HCT116 (cell line): Measurements from ENCODE around the gene STK32B. TPM values are rescaled to one million over a fixed set of nuclear protein-coding genes. Genes with fewer than 3 reads are reported as not detected.

Experiments
- ATAC-seq: fragments of 200-7000 bp; cut with Tn5 transposase; 2 replicates; pipeline ENCODE4 v1.9.1; 2020; ENCODE audit warnings: mild to moderate bottlenecking, moderate library complexity
- BruUV-seq: library from RNA; stranded (reverse); fragments of 400-500 nt; replicated peaks from 2 replicates; lab custom pipeline; 2021; lab: Mats Ljungman, UMichigan
- CTCF ChIA-PET: fragments of 300-600 bp; sonication (Branson Sonifier 250); formaldehyde crosslinking; loops from one replicate; lab custom pipeline; 2021; ENCODE audit warnings: antibody characterized with exemption; lab: Charles Lee
- POLR2A ChIA-PET: fragments of 300-600, 350-600 bp; sonication (Branson Sonifier 250); formaldehyde crosslinking; loops from one replicate; lab custom pipeline; 2021; ENCODE audit warnings: antibody characterized with exemption; lab: Charles Lee
- RAD21 ChIA-PET, 2 experiments: fragments of 300-600 bp; sonication (Branson Sonifier 250); formaldehyde crosslinking; loops; one replicate each; lab custom pipeline; 2023; ENCODE audit warnings: low total read pairs in 2 of 2; ENCODE audit not compliant: uncharacterized antibody in 2 of 2, unreplicated experiment in 2 of 2, low non-redundant PET in 1 of 2; lab: Charles Lee
- DNase-seq: peaks from one replicate; pipeline ENCODE4 v3.0.0-alpha.2; 2010; ENCODE audit warnings: low read depth, low spot score
- H2AFZ ChIP-seq: fragments of 200-600 bp; shearing (Covaris generic), sonication (generic); 2 replicates; pipeline ENCODE4 v1.6.1; 2017; ENCODE audit warnings: low read depth, mixed run types, mixed read lengths, antibody characterized with exemption, low read length; ENCODE audit not compliant: poor library complexity, severe bottlenecking
- H3K27ac ChIP-seq: 2 replicates; pipeline ENCODE4 v1.5.1; 2012; ENCODE audit warnings: low read depth, low read length
- H3K27me3 ChIP-seq: fragments of 200-600 bp; sonication (generic); 2 replicates; pipeline ENCODE4 v1.6.1; 2016; ENCODE audit warnings: mixed run types, low read length, mixed read lengths; ENCODE audit not compliant: insufficient read depth
- H3K36me3 ChIP-seq, 2 experiments: fragments of 200-500 bp in 1 of 2; fragments of 200-600 bp in 1 of 2; sonication (Bioruptor generic) in 1 of 2; sonication (generic) in 1 of 2; 2 replicates each; pipeline versions ENCODE4 v1.5.1 to v1.6.1; 2014 to 2016; ENCODE audit warnings: low read length in 2 of 2, inconsistent platforms in 1 of 2, mixed read lengths in 1 of 2, mixed run types in 1 of 2; ENCODE audit not compliant: insufficient read depth in 2 of 2, control insufficient read depth in 1 of 2
- H3K4me1 ChIP-seq, 2 experiments: fragments of 200-600 bp in 1 of 2; sonication (generic) in 1 of 2; 2 replicates each; pipeline versions ENCODE4 v1.5.1 to v1.6.1; 2012 to 2017; ENCODE audit warnings: low read length in 2 of 2, inconsistent platforms in 1 of 2, mild to moderate bottlenecking in 1 of 2, mixed read lengths in 1 of 2, mixed run types in 1 of 2, moderate library complexity in 1 of 2; ENCODE audit not compliant: insufficient read depth in 2 of 2, control insufficient read depth in 1 of 2
- H3K4me2 ChIP-seq: fragments of 200-600 bp; sonication (generic); 2 replicates; pipeline ENCODE4 v1.6.1; 2017; ENCODE audit warnings: mixed run types, low read length, mixed read lengths
- H3K4me3 ChIP-seq, 2 experiments: fragments of 200-600 bp in 1 of 2; sonication (generic) in 1 of 2; replicated peaks in 1 of 2; 2 replicates each; pipeline ENCODE4 v1.5.1; 2011 to 2016; ENCODE audit warnings: low read length in 2 of 2, control low read depth in 1 of 2, low read depth in 1 of 2, mild to moderate bottlenecking in 1 of 2, mixed read lengths in 1 of 2, mixed run types in 1 of 2
- H3K79me2 ChIP-seq: fragments of 200-600 bp; sonication (generic); 2 replicates; pipeline ENCODE4 v1.6.1; 2017; ENCODE audit warnings: mild to moderate bottlenecking, mixed run types, low read length, moderate library complexity, mixed read lengths; ENCODE audit not compliant: insufficient read depth
- H3K9ac ChIP-seq: fragments of 200-600 bp; sonication (generic); 2 replicates; pipeline ENCODE4 v1.6.1; 2016; ENCODE audit warnings: low read length, mixed read lengths
- H3K9me2 ChIP-seq: fragments of 200-600 bp; sonication (generic), shearing (Covaris generic); 2 replicates; pipeline ENCODE4 v1.6.1; 2017; ENCODE audit warnings: mixed run types, mild to moderate bottlenecking, moderate library complexity; ENCODE audit not compliant: insufficient read depth
- H3K9me3 ChIP-seq, 2 experiments: fragments of 200-500 bp in 1 of 2; fragments of 200-600 bp in 1 of 2; sonication (Bioruptor generic) in 1 of 2; sonication (generic) in 1 of 2; 2 replicates each; pipeline ENCODE4 v1.6.1; 2014 to 2017; ENCODE audit warnings: low read length in 2 of 2, mixed read lengths in 2 of 2, inconsistent platforms in 1 of 2, low read depth in 1 of 2, mild to moderate bottlenecking in 1 of 2, mixed run types in 1 of 2, moderate library complexity in 1 of 2; ENCODE audit not compliant: control insufficient read depth in 1 of 2, insufficient read depth in 1 of 2
- H4K20me1 ChIP-seq: fragments of 200-600 bp; sonication (generic), shearing (Covaris generic); 2 replicates; pipeline ENCODE4 v1.6.1; 2017; ENCODE audit warnings: mixed run types, mild to moderate bottlenecking, moderate library complexity; ENCODE audit not compliant: insufficient read depth
- CBX3 ChIP-seq: IDR thresholded peaks from 2 replicates; pipeline ENCODE4 v1.6.1; 2012; ENCODE audit warnings: low read depth
- EGR1 ChIP-seq: IDR thresholded peaks from 2 replicates; pipeline ENCODE4 v1.6.1; 2012; ENCODE audit warnings: low read depth
- ELF1 ChIP-seq: IDR thresholded peaks from 2 replicates; pipeline ENCODE4 v1.6.1; 2012; ENCODE audit warnings: low read depth, borderline replicate concordance
- FOSL1 ChIP-seq: IDR thresholded peaks from 2 replicates; pipeline ENCODE4 v1.6.1; 2012; ENCODE audit warnings: low read depth
- JUND ChIP-seq: IDR thresholded peaks from 2 replicates; pipeline ENCODE4 v1.6.1; 2012
- RAD21 ChIP-seq: IDR thresholded peaks from 2 replicates; pipeline ENCODE4 v1.6.1; 2012; ENCODE audit warnings: low read depth, mild to moderate bottlenecking
- SIN3A ChIP-seq: IDR thresholded peaks from 2 replicates; pipeline ENCODE4 v1.6.1; 2012; ENCODE audit warnings: low read depth
- SRF ChIP-seq: IDR thresholded peaks from 2 replicates; pipeline ENCODE4 v1.6.1; 2012; ENCODE audit warnings: low read depth
- TCF7L2 ChIP-seq: IDR thresholded peaks from 2 replicates; pipeline ENCODE4 v1.7.0; 2011; ENCODE audit warnings: borderline replicate concordance, inconsistent platforms; ENCODE audit not compliant: insufficient read depth, insufficient read length; ENCODE audit errors: extremely low read depth
- ZFX ChIP-seq: fragments of 450-650 bp; IDR thresholded peaks from 2 replicates; pipeline ENCODE4 v1.6.1; 2017
- intact Hi-C: fragments of 100-400 bp; cut with micrococcal nuclease; formaldehyde crosslinking; loops from 2 replicates; pipeline ENCODE4 v1.10.0; 2022
- total RNA-seq: library from RNA; stranded (reverse); gene quantifications from one replicate; pipeline ENCODE4 v1.2.1, GENCODE V29; 2021; ENCODE audit not compliant: unreplicated experiment
- TF ChIP-seq, protein P1 (sequence below): IDR thresholded peaks from 2 replicates; pipeline ENCODE4 v1.6.1; 2012
- TF ChIP-seq, protein P2 (sequence below): IDR thresholded peaks from 2 replicates; pipeline ENCODE4 v1.6.1; 2012
- TF ChIP-seq, protein P3 (sequence below): IDR thresholded peaks from 2 replicates; pipeline ENCODE4 v1.6.1; 2012; ENCODE audit warnings: low read depth

The STK32B gene
- total RNA-seq, 1 experiment from 2014 or later, result not detected

DNA sequence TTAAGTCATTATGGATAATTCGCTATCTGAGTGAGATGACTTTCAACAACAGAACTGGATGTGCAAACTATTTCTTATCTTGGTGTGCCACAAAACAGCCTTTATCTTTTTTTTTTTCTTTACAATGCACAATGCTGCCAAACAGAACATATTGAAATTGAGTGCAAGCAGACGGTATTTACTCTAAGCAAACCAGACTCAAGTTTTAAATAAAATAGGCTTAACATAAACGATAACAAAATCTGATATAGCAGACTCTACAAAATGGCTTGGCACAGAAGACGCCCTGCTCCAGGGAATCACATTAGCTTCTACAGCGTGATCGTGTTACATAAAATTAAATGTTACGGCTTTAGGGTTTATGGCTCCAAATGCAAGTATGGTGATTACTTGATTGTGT is 9.6 kb upstream of the STK32B start:
- Histone ChIP-seq H4K20me1 (no peaks in the 10 kb centered on the region), H3K27ac (no peak overlapping the region), H3K79me2 (no peaks in the 10 kb centered on the region), H3K4me3 (no peak overlapping the region), H2AFZ (no peak overlapping the region), H3K4me2 (no peak overlapping the region), H3K9ac (no peak overlapping the region), H3K4me1 (peaks cover 3 to 11% of the 10 kb centered on the region in 2 experiments), H3K36me3 (no peaks in the 10 kb centered on the region)
- no peak for DNase-seq
- POLR2A ChIA-PET, result no interaction called here
- ATAC-seq, result no peak
- intact Hi-C loops, result no loop called here
- BruUV-seq, result no TSS peak
- CTCF ChIA-PET, result interaction anchor here (1.4 kb wide), 1 partner anchor 8 kb away, joined by 3 read pairs; no protein-coding TSS in a partner anchor
- no peak for TF ChIP-seq ZFX
- no peak for TF ChIP-seq CBX3
- TF ChIP-seq SIN3A, result no peak
- TF ChIP-seq, all 23 proteins: peak for 0
- peaks cover 9% of the 10 kb centered on the region; the same call in 1 of the 2 replicates for H3K27me3 ChIP-seq
- no peaks in the 10 kb centered on the region for H3K9me2 ChIP-seq
- RAD21 ChIA-PET, result no interaction called here
- H3K9me3 ChIP-seq, result no peaks in the 10 kb centered on the region

DNA sequence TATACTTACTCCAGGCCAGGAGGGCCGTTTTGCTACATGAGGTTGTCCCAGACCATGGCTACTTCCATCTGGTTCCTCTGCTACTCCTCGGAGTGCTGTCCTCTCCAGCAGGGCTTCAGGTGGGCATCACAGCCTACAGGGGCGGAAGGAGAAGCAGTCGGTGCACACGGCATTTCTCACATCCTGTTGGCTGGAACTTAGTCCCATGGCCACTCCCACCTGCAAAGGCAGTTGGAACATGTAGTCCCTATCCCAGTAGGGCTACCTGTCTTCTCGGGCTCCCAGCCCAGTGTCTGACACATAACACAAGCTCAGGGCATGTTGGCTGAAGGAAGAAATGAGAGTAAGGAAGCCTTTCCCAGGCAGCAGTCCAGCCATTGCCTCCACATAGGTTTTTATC is 7.7 kb upstream of the STK32B start:
- TF ChIP-seq EGR1, result no peak
- no peak for TF ChIP-seq CBX3
- TF ChIP-seq, protein P1, sequence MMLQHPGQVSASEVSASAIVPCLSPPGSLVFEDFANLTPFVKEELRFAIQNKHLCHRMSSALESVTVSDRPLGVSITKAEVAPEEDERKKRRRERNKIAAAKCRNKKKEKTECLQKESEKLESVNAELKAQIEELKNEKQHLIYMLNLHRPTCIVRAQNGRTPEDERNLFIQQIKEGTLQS, result no peak
- no peak for TF ChIP-seq SRF
- TF ChIP-seq JUND, result no peak
- TF ChIP-seq TCF7L2, result no peak
- TF ChIP-seq RAD21, result no peak
- no peak for TF ChIP-seq FOSL1
- TF ChIP-seq, protein P2, sequence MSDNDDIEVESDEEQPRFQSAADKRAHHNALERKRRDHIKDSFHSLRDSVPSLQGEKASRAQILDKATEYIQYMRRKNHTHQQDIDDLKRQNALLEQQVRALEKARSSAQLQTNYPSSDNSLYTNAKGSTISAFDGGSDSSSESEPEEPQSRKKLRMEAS, result no peak
- TF ChIP-seq ELF1, result no peak
- TF ChIP-seq, protein P3, sequence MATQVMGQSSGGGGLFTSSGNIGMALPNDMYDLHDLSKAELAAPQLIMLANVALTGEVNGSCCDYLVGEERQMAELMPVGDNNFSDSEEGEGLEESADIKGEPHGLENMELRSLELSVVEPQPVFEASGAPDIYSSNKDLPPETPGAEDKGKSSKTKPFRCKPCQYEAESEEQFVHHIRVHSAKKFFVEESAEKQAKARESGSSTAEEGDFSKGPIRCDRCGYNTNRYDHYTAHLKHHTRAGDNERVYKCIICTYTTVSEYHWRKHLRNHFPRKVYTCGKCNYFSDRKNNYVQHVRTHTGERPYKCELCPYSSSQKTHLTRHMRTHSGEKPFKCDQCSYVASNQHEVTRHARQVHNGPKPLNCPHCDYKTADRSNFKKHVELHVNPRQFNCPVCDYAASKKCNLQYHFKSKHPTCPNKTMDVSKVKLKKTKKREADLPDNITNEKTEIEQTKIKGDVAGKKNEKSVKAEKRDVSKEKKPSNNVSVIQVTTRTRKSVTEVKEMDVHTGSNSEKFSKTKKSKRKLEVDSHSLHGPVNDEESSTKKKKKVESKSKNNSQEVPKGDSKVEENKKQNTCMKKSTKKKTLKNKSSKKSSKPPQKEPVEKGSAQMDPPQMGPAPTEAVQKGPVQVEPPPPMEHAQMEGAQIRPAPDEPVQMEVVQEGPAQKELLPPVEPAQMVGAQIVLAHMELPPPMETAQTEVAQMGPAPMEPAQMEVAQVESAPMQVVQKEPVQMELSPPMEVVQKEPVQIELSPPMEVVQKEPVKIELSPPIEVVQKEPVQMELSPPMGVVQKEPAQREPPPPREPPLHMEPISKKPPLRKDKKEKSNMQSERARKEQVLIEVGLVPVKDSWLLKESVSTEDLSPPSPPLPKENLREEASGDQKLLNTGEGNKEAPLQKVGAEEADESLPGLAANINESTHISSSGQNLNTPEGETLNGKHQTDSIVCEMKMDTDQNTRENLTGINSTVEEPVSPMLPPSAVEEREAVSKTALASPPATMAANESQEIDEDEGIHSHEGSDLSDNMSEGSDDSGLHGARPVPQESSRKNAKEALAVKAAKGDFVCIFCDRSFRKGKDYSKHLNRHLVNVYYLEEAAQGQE, result no peak
- TF ChIP-seq, all 23 proteins: peak for 0
- no peak overlapping the region for H3K4me2 ChIP-seq

More for the DNA sequence above, 7.7 kb upstream of the STK32B start:
- ChIA-PET CTCF (no interaction called here), RAD21 (no interaction called here), POLR2A (no interaction called here)
- Histone ChIP-seq H3K27ac (no peak overlapping the region), H3K27me3 (peaks cover 9% of the 10 kb centered on the region; the same call in 1 of the 2 replicates), H2AFZ (no peak overlapping the region), H3K9ac (no peak overlapping the region), H3K4me1 (no peaks in the 10 kb centered on the region), H3K79me2 (no peaks in the 10 kb centered on the region), H4K20me1 (no peaks in the 10 kb centered on the region), H3K36me3 (no peaks in the 10 kb centered on the region), H3K9me3 (no peaks in the 10 kb centered on the region), H3K9me2 (no peaks in the 10 kb centered on the region), H3K4me3 (no peak overlapping the region)
- BruUV-seq, result no TSS peak
- intact Hi-C loops, result no loop called here
- DNase-seq, result no peak
- ATAC-seq, result peak; percentile 25; the same call in 1 of the 2 replicates
